ENCODE measurements around the gene RTN4RL1.

The RTN4RL1 gene

GRCh38 chr17:2015314-2015713 lies 9.8 kb downstream of the RTN4RL1 start (continued):
- TF ChIP-seq, protein P1, sequence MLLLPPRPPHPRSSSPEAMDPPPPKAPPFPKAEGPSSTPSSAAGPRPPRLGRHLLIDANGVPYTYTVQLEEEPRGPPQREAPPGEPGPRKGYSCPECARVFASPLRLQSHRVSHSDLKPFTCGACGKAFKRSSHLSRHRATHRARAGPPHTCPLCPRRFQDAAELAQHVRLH (tag by site-specific recombination; IDR thresholded peaks at IDR 0.05), result no peak
- no peak for TF ChIP-seq ZNF433 (tag by site-specific recombination; IDR thresholded peaks at IDR 0.05; ENCODE audit: low read depth)
- no peak for TF ChIP-seq REPIN1 (tag by site-specific recombination; IDR thresholded peaks at IDR 0.05; ENCODE audit: low read depth)
- TF ChIP-seq PATZ1 (tag by site-specific recombination; IDR thresholded peaks at IDR 0.05), result no peak
- no peak for TF ChIP-seq ZNF76 (tag by site-specific recombination; IDR thresholded peaks at IDR 0.05; ENCODE audit: borderline replicate concordance, low read depth)

- Histone ChIP-seq H3K4me3 (ENCODE audit: low read depth, low read length) (no peak overlapping the region), H3K36me3 (ENCODE audit: control insufficient read depth in 2 of 2, insufficient read depth in 1 of 2, low read length in 2 of 2) (no peaks in the 10 kb centered on the region), H3K4me1 (ENCODE audit: control insufficient read depth, insufficient read depth, low read length) (no peaks in the 10 kb centered on the region; the same call in 1 of the 2 replicates), H3K27ac (ENCODE audit: extremely low read depth, low read depth, low read length) (no peak overlapping the region), H3K9me3 (ENCODE audit: control insufficient read depth, insufficient read depth, low read depth, low read length) (no peaks in the 10 kb centered on the region)
- TF ChIP-seq ZNF660 (tag by site-specific recombination; IDR thresholded peaks at IDR 0.05) (no peak), ZNF488 (tag by site-specific recombination; IDR thresholded peaks at IDR 0.05) (no peak), ZNF670 (tag by site-specific recombination; IDR thresholded peaks at IDR 0.05; ENCODE audit: low read depth) (no peak), IKZF3 (tag by site-specific recombination; IDR thresholded peaks at IDR 0.05) (no peak), ZSCAN5A (tag by site-specific recombination; IDR thresholded peaks at IDR 0.05) (no peak), ZNF548 (tag by site-specific recombination; IDR thresholded peaks at IDR 0.05) (no peak), ZNF530 (tag by site-specific recombination; IDR thresholded peaks at IDR 0.05; ENCODE audit: low read depth) (no peak), ZBTB20 (tag by site-specific recombination; IDR thresholded peaks at IDR 0.05) (no peak), ZSCAN30 (tag by site-specific recombination; IDR thresholded peaks at IDR 0.05) (no peak), ZNF626 (tag by site-specific recombination; IDR thresholded peaks at IDR 0.05) (no peak), ZNF837 (tag by site-specific recombination; IDR thresholded peaks at IDR 0.05) (no peak), ZNF155 (tag by site-specific recombination; IDR thresholded peaks at IDR 0.05) (no peak), GFI1B (tag by site-specific recombination; IDR thresholded peaks at IDR 0.05) (no peak), HOXC10 (CRISPR knock-in tag; IDR thresholded peaks at IDR 0.05) (no peak), ZNF600 (tag by site-specific recombination; IDR thresholded peaks at IDR 0.05) (no peak), ZNF2 (tag by site-specific recombination; IDR thresholded peaks at IDR 0.05) (no peak), MZF1 (tag by site-specific recombination; IDR thresholded peaks at IDR 0.05; ENCODE audit: borderline replicate concordance) (no peak)
- TF ChIP-seq, protein P2, sequence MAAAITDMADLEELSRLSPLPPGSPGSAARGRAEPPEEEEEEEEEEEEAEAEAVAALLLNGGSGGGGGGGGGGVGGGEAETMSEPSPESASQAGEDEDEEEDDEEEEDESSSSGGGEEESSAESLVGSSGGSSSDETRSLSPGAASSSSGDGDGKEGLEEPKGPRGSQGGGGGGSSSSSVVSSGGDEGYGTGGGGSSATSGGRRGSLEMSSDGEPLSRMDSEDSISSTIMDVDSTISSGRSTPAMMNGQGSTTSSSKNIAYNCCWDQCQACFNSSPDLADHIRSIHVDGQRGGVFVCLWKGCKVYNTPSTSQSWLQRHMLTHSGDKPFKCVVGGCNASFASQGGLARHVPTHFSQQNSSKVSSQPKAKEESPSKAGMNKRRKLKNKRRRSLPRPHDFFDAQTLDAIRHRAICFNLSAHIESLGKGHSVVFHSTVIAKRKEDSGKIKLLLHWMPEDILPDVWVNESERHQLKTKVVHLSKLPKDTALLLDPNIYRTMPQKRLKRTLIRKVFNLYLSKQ (tag by site-specific recombination; IDR thresholded peaks at IDR 0.05; ENCODE audit: borderline replicate concordance), result no peak
- TF ChIP-seq, protein P3, sequence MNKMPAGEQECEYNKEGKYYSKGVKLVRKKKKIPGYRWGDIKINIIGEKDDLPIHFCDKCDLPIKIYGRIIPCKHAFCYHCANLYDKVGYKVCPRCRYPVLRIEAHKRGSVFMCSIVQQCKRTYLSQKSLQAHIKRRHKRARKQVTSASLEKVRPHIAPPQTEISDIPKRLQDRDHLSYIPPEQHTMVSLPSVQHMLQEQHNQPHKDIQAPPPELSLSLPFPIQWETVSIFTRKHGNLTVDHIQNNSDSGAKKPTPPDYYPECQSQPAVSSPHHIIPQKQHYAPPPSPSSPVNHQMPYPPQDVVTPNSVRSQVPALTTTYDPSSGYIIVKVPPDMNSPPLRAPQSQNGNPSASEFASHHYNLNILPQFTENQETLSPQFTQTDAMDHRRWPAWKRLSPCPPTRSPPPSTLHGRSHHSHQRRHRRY (tag by site-specific recombination; IDR thresholded peaks at IDR 0.05), result no peak
- TF ChIP-seq, protein P4, sequence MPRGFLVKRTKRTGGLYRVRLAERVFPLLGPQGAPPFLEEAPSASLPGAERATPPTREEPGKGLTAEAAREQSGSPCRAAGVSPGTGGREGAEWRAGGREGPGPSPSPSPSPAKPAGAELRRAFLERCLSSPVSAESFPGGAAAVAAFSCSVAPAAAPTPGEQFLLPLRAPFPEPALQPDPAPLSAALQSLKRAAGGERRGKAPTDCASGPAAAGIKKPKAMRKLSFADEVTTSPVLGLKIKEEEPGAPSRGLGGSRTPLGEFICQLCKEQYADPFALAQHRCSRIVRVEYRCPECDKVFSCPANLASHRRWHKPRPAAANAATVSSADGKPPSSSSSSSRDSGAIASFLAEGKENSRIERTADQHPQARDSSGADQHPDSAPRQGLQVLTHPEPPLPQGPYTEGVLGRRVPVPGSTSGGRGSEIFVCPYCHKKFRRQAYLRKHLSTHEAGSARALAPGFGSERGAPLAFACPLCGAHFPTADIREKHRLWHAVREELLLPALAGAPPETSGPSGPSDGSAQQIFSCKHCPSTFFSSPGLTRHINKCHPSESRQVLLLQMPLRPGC (tag by site-specific recombination; IDR thresholded peaks at IDR 0.05), result no peak
- ChIA-PET POLR2A (interaction anchor here (1.6 kb wide), 1 partner anchor 10 kb away, joined by 5 read pairs; no protein-coding TSS in a partner anchor), CTCF (interaction anchor here (0.6 to 4.9 kb wide), 4 partner anchors 11 to 450 kb away, joined by 3 to 25 read pairs (median 3); partner anchors contain the start of gene RTN4RL1)
Measured at GRCh38 chr17:2013994-2014317, 11.2 kb downstream of the RTN4RL1 start.

Measured in HEK293 (cell line).